ENCODE data around the gene BLOC1S3.
A peak's percentile ranks its signal among the peaks of the same experiment; 100 is the strongest.
"Not testable (repeated sequence)": the region's sequence is repeated elsewhere in the genome, so short reads cannot be mapped to it uniquely, and the experiment has no call there.

The BLOC1S3 gene

DNA sequence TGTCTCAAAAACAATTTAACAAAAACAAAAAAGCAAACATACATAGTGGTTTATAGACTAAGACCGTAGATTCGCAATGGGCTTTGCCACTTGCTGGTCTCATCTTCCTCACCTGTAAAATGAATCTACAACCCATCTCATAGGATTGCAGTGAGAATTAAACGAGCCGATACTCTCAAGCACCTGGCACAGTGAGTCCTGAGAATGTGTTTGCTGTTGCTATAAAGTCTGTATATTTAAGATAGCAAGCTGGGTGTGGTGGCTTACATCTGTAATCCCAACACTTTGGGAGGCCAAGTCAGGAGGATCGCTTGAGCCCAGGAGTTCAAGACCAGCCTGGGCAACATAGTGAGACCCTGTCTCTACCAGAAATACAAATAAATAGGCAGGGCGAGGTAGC lies 44.1 kb downstream of the BLOC1S3 start:
- Mint-ChIP-seq H3K4me3 (peak overlapping the region; percentile 5), H3K36me3 (ENCODE audit: low read depth) (peaks cover 9% of the 10 kb centered on the region), H3K27ac (peak overlapping the region; percentile 7), H3K4me1 (peaks cover 29% of the 10 kb centered on the region), H3K9me3 (no peaks in the 10 kb centered on the region), H3K27me3 (ENCODE audit: low read depth, poor library complexity) (peaks cover 71% of the 10 kb centered on the region)
- TF ChIP-seq, protein P1, sequence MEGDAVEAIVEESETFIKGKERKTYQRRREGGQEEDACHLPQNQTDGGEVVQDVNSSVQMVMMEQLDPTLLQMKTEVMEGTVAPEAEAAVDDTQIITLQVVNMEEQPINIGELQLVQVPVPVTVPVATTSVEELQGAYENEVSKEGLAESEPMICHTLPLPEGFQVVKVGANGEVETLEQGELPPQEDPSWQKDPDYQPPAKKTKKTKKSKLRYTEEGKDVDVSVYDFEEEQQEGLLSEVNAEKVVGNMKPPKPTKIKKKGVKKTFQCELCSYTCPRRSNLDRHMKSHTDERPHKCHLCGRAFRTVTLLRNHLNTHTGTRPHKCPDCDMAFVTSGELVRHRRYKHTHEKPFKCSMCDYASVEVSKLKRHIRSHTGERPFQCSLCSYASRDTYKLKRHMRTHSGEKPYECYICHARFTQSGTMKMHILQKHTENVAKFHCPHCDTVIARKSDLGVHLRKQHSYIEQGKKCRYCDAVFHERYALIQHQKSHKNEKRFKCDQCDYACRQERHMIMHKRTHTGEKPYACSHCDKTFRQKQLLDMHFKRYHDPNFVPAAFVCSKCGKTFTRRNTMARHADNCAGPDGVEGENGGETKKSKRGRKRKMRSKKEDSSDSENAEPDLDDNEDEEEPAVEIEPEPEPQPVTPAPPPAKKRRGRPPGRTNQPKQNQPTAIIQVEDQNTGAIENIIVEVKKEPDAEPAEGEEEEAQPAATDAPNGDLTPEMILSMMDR (IDR thresholded peaks at IDR 0.05): no peak
- DNase-seq: no peak

DNA sequence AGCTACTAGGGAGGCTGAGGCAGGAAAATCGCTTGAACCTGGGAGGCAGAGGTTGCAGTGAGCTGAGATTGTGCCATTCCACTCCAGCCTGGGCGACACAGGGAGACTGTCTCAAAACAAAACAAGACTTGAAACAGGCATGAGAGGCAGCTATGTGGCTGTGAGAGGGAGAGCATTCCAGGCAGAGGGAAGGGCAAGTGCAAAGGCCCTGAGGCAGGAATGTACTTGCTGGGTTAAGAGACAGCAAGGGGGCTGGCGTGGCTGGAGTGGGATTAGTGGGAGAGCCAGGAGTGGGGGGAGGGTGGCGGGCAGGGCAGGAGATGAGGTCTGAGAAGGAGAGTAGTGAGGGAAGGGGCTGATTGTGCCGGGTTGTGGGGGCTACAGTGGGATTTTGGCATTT lies 45.3 kb downstream of the BLOC1S3 start:
- H3K27ac Mint-ChIP-seq: no peak overlapping the region

DNA sequence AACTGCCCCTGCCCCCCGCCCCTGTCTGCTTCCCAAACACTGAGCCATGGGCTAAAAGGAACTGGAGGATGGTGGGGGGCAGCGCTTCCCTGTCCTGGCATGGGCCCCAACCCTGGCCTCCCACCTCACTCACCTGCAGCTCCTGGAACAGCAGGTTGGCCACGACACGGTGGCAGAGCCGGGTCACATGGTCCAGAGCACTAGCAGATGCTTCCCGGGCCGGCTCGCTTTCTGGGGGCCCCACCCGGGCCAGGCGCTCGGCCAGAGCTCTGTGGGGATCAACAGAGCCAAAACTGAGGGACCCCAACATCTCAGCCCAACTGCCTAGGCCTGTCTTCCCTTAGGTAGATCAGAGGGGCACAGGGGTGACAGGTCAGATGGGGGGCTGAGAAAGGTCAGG lies 46.1 kb downstream of the BLOC1S3 start:
- DNase-seq: no peak
- TF ChIP-seq, protein P1 (IDR thresholded peaks at IDR 0.05): no peak
- Mint-ChIP-seq H3K4me1 (peaks cover 14% of the 10 kb centered on the region), H3K27ac (no peak overlapping the region), H3K4me3 (no peak overlapping the region), H3K9me3 (no peaks in the 10 kb centered on the region), H3K36me3 (ENCODE audit: low read depth) (peaks cover 10% of the 10 kb centered on the region), H3K27me3 (ENCODE audit: low read depth, poor library complexity) (peaks cover 58% of the 10 kb centered on the region)

More for the DNA sequence above, 45.3 kb downstream of the BLOC1S3 start:
- Mint-ChIP-seq H3K4me3 (no peak overlapping the region), H3K36me3 (ENCODE audit: low read depth) (peaks cover 10% of the 10 kb centered on the region), H3K9me3 (no peaks in the 10 kb centered on the region), H3K27me3 (ENCODE audit: low read depth, poor library complexity) (peaks cover 66% of the 10 kb centered on the region), H3K4me1 (peaks cover 22% of the 10 kb centered on the region)
- TF ChIP-seq, protein P1 (IDR thresholded peaks at IDR 0.05): no peak
- DNase-seq: no peak

DNA sequence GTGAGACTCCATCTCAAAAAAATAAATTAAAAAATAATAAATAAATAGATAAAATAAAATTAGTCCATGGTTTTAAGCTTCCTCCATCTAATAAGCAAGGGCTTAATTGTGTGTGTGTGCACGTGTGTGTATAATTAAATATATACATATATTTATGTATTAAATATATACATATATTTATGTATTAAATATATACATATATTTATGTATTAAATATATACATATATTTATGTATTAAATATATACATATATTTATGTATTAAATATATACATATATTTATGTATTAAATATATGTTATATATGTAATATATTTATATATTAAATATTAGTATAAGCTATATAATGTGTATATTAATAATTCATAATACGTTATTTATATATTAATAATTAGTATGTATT lies 50.5 kb downstream of the BLOC1S3 start:
- H3K36me3 Mint-ChIP-seq (ENCODE audit: low read depth): peaks cover 23% of the 10 kb centered on the region
- H3K9me3 Mint-ChIP-seq, H3K4me3 Mint-ChIP-seq, H3K27ac Mint-ChIP-seq, DNase-seq: not testable (repeated sequence)
- peaks cover 58% of the 10 kb centered on the region for H3K27me3 Mint-ChIP-seq (ENCODE audit: low read depth, poor library complexity)
- peaks cover 12% of the 10 kb centered on the region for H3K4me1 Mint-ChIP-seq

All from nephron progenitor cell (in vitro differentiated cells).